GM12864 (cell line): ENCODE data around the gene ADM5.

Experiments used
- DNase-seq: peaks from one replicate; pipeline ENCODE4 v3.0.0-alpha.2; 2011; ENCODE audit warnings: low read depth
- H3K4me3 ChIP-seq: 2 replicates; pipeline ENCODE4 v1.5.1; 2011; ENCODE audit warnings: mild to moderate bottlenecking, low read depth, low read length, control low read depth
- TF ChIP-seq, protein P1 (sequence below): IDR thresholded peaks from 2 replicates; pipeline ENCODE4 v1.5.1; 2011; ENCODE audit warnings: low read depth, mild to moderate bottlenecking, moderate library complexity, low read length, control low read depth, inconsistent platforms; ENCODE audit errors: missing control alignments

The ADM5 gene

DNA sequence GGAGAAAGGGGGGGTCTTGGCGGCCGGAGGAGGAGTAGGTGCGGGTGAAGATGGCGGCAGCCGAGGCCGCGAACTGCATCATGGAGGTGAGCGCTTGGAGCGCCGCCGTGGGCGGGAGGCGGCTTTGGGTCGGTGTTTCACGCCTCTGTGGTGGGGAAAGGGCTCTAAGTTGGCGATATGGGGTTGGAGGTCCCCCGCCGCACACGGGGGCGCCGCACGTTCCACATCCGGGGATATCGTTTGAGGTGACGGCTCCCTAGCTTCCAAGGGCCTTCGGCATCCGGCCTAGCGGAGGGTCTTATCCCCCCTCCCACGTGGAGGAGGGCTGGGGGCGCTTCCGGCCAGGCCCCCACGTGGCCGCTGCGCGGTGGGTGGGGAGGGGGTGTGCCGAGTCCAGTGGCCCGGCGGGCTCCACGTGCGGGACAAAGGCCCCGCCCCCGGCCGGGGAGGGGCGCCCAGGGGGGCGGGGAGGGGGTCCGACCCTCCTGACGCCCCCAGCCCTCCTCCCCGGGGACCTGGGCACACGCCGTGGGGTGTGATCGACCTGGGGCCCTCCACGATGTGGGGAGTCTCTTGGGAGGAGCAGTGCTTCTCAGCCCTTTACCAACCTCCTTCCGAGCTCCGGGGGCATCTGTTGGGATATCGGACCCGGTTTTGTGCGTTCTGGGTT lies 12.0 kb upstream of the ADM5 start, which contains the start of gene PRMT1:
TSS of gene PRMT1 (plus strand) at position 41 of the 670 bp plus-strand sequence. CDS start at position 51, 10 bp downstream.
- DNase-seq: no peak
- H3K4me3 ChIP-seq: peak within 1 kb of the TSS; percentile 100
- TF ChIP-seq, protein P1, sequence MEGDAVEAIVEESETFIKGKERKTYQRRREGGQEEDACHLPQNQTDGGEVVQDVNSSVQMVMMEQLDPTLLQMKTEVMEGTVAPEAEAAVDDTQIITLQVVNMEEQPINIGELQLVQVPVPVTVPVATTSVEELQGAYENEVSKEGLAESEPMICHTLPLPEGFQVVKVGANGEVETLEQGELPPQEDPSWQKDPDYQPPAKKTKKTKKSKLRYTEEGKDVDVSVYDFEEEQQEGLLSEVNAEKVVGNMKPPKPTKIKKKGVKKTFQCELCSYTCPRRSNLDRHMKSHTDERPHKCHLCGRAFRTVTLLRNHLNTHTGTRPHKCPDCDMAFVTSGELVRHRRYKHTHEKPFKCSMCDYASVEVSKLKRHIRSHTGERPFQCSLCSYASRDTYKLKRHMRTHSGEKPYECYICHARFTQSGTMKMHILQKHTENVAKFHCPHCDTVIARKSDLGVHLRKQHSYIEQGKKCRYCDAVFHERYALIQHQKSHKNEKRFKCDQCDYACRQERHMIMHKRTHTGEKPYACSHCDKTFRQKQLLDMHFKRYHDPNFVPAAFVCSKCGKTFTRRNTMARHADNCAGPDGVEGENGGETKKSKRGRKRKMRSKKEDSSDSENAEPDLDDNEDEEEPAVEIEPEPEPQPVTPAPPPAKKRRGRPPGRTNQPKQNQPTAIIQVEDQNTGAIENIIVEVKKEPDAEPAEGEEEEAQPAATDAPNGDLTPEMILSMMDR: no peak

DNA sequence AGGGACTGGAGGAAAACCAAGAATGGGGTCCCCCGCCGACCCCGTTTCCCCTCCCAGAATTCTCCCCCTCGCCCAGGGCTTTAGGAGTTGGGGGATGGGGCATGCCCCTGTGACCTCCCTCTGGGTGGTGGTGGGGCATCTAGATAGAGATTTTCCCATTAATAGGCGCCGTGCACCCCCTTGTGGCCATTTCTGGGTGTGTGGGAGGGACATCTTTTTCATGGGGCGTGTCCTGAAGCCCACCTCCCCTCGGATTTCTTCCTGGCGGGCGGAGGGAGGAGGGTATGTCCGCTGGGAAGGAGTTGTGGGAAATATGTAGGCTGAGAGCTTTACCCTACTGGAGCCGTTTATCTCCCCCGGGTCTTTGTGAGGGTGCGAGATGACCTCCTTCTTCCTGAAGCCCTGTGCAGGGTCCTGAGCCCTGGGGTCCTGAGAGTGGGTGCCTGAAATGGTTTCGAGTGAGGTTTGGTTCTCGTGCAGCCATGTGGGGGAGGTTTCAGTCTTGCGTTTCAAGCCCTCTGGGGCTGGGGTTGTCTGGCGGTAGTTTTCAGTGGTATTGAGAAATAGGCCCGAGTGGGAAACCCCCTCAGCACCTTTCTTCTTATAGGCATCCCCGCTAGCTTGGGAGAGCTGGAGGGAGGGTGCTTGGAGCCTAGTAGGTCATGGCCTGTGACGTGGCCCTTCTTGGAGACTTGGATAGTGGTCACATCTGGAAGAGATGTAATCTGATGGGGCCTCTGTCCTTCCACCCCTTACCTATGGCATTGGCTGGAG lies 11.3 kb upstream of the ADM5 start:
- TF ChIP-seq, protein P1: peak; percentile 63
- peak; percentile 76 for DNase-seq
- peak overlapping the region; percentile 100 for H3K4me3 ChIP-seq

DNA sequence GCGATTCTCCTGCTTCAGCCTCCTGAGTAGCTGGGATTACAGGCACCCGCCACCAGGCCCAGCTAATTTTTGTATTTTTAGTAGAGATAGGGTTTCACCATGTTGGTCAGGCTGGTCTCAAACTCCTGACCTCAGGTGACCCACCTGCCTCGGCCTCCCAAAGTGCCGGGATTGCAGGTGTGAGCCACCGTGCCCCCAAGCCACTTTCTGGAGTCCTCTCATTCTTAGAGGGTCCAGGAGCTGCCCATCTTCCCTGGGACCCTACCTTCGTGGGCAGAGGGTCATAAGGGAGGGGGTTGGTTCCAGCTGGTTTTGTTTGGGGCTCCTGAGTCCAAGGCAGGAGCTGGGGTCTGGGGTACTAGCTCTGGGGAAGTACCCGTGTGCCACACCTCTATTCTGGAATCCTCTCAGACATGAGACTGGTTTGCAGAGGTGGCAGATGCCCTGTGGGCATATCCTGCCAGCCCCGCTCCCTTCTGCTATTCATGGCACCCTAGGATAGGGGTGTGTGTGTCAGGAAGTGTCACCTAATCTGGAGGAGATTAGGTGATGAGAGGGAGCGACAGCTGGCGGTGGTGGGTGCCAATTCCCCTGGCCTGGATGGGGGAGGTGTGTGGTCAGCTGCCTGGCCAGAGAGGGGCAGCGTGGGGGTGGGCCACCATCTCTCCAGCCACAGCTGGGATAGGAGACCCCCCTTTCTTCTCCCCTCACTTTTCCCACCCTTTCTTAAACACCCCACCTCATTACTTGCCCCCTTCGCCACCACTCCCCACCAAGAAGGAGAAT lies 10.2 kb upstream of the ADM5 start:
- DNase-seq: no peak
- TF ChIP-seq, protein P1: no peak
- H3K4me3 ChIP-seq: peak overlapping the region; percentile 100

DNA sequence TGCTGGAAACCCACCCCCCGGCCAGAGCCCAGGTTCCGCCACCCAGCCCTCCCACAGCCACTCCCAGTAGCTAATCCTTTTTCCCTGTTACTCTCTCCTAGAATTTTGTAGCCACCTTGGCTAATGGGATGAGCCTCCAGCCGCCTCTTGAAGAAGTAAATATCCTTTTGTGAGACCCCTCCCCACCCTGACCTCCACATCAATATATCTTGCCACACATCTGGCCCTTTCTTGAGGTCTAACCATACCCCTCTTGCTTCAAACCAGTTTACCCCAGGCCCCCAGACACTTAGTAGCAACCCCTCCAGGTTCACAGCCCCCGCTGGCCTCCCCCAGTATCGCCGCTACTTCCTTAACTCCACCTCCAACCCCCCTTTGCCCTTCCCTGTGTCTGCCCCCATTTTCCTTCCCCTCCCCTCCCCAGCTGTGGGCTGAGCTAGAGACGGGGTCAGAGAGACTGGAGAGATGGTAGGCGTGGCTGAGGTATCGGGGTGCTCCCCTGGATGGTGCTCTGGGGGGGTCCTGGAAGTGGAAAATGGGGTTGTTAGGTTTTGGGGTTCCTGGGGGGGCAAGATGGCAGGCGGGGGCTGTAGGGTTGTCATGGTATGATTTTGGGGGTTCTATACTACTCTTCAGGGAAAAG lies 9.5 kb upstream of the ADM5 start:
- DNase-seq: no peak
- TF ChIP-seq, protein P1: no peak
- H3K4me3 ChIP-seq: peak overlapping the region; percentile 44

DNA sequence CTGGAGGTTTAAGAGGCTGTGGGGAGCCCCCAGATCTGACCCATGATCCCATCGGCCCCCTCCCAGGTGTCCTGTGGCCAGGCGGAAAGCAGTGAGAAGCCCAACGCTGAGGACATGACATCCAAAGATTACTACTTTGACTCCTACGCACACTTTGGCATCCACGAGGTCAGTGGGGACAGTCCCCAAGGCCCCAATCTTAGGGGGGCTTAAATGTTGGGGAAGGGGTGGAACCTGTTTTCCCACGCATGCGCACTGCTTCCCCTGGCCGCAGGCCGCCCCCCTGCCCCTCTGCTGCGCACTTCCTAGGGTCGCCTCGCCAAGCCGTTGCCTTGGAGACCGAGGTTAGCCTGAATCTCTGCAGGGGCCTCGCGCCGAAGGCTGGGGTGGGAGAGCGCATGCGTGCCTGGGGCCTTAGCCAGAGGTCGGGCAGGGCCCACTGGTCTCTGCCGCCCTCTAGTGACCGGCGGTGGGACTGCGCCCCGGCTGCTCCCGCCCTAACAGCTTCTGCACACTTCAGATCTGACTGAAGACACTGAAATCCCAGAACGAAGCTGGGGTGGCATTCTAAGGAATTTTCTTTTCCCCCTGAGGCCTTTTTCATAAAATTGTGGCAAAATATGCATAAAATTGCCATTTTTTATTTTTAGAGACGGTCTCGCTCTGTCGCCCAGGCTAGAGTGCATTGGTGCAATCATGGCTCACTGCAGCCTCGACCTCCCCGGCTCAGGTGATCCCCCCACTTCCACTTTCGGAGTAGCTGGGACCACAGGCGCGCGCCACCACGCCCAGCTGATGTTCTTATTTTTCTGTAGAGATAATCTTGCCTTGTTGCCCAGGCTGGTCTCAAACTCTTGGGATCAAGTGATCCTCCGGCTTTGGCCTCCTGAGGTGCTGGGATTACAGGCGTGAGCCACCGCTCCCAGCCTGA lies 8.7 kb upstream of the ADM5 start:
- H3K4me3 ChIP-seq: peak overlapping the region; percentile 44
- TF ChIP-seq, protein P1: peak; percentile 99
- peak; percentile 59 for DNase-seq
